H7 (cell line): ENCODE data around the gene CRELD1. TPM values are rescaled to one million over a fixed set of nuclear protein-coding genes. Genes with fewer than 3 reads are reported as not detected.
"Not testable (repeated sequence)": the region's sequence is repeated elsewhere in the genome, so short reads cannot be mapped to it uniquely, and the experiment has no call there.

Source experiments
- DNase-seq: peaks from one replicate; pipeline ENCODE4 v3.0.0; 2012
- H3K27me3 ChIP-seq: 2 replicates; pipeline ENCODE4 v1.6.0; 2011; ENCODE audit warnings: mild to moderate bottlenecking, low read length; ENCODE audit not compliant: control insufficient read depth, insufficient read depth
- H3K36me3 ChIP-seq: replicated peaks from 2 replicates; pipeline ENCODE4 v1.5.1; 2011; ENCODE audit warnings: low read length; ENCODE audit not compliant: control insufficient read depth, insufficient read depth
- H3K4me3 ChIP-seq: 2 replicates; pipeline ENCODE4 v1.5.1; 2011; ENCODE audit warnings: low read depth, mild to moderate bottlenecking, control low read depth, low read length, moderate library complexity; ENCODE audit not compliant: insufficient read depth
- total RNA-seq: library from RNA; depleted of rRNA; stranded (reverse); fragments of >200 nt; shearing (Covaris generic); gene quantifications from 2 replicates; pipeline ENCODE4 v1.2.3, GENCODE V29; 2014; rRNA removed

The CRELD1 gene
- total RNA-seq = 22.2 and 30.2 TPM in 2 replicates

DNA sequence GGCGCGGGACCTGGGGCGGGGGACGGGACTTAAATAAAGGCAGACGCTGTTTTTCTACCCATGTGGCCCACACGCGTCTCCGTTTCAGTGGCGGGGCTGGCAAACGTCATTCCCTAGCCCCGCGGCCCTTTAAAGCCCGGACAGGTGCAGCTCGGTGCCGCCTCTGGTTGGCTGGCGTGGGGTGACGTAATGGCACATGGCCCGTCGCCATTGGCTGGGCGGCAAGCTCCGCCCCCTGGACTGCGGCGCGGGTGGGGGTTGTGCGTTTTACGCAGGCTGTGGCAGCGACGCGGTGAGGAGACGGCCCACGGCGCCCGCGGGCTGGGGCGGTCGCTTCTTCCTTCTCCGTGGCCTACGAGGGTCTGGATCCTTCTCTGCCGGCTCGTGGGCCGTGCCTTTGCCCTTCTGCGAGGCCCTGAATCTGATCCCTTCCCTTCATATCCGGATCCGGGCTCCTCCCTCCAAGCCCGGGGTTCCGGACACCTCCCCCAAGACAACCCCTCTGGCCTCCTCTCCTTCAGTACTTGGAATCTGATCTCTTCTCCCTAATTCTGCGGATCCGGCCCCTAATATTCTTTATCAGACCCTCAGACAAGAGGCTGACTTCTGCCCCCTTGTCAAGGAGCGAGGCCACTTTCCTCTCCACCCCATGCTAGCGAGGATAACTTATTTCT, at the start of gene CRELD1:
TSS of gene CRELD1 (plus strand) at position 274 of the 674 bp plus-strand sequence. CDS start 605 bp downstream, outside the sequence.
- Histone ChIP-seq H3K4me3 (peak within 1 kb of the TSS; percentile 89), H3K27me3 (no peaks in the 10 kb centered on the region; the same call in 1 of the 2 replicates), H3K36me3 (no peaks in the 10 kb centered on the region)
- peak; percentile 98 for DNase-seq

DNA sequence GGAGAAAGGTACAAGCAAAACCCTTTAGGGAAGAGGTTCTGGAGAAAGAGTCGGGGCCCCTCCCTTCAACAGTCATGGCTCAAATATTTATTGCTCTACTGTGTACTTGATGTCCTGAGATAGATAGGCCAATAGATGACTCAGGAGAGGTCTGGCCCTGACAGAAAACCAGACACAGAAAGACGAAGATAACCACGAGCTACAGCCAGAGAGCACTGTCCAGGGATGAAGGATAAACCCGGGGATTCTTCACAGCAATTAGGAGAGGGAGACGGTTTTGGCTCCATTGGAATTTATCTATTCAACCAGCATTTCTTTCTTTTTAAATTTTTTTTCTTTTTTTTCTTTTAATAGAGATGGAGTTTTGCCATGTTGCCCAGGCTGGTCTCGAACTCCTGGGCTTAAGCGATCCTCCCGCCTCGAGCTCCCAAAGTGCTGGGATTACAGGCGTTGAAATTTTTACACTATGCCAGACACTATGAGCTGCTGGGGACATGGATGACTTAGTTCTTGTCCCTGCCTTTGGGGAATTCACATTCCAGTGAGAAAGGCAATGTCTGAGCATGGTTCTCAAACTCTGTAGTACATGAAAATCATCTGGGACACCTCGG, 49.0 kb upstream of the CRELD1 start:
- no peak overlapping the region for H3K4me3 ChIP-seq
- H3K27me3 ChIP-seq = no peaks in the 10 kb centered on the region
- DNase-seq = no peak
- no peaks in the 10 kb centered on the region for H3K36me3 ChIP-seq

DNA sequence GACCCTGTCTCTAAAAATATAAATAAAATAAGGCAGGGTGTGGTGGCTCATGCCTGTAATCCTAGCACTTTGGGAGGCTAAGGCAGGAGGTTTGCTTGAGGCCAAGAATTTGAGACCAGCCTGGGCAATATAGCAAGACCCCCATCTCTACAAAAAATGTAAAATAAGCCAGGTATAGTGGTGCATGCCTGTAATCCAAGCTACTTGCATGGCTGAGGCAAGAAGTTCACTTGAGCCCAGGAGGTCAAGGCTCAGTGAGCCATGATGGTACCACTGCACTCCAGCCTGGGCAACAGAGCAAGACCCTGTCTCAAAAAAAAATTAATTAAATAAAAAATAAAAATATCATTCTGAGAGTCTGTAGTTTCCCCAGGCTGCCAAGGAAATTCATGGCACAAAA, 47.3 kb upstream of the CRELD1 start:
- Histone ChIP-seq H3K27me3 (no peaks in the 10 kb centered on the region), H3K4me3 (no peak overlapping the region)

GRCh38 chr3:9887480-9887879, 46.2 kb upstream of the CRELD1 start:
- DNase-seq = no peak
- Histone ChIP-seq H3K27me3 (no peaks in the 10 kb centered on the region), H3K4me3 (no peak overlapping the region), H3K36me3 (peaks cover 2% of the 10 kb centered on the region; the same call in 1 of the 2 replicates)

More for the DNA sequence above, 47.3 kb upstream of the CRELD1 start:
- no peaks in the 10 kb centered on the region for H3K36me3 ChIP-seq
- no peak for DNase-seq

DNA sequence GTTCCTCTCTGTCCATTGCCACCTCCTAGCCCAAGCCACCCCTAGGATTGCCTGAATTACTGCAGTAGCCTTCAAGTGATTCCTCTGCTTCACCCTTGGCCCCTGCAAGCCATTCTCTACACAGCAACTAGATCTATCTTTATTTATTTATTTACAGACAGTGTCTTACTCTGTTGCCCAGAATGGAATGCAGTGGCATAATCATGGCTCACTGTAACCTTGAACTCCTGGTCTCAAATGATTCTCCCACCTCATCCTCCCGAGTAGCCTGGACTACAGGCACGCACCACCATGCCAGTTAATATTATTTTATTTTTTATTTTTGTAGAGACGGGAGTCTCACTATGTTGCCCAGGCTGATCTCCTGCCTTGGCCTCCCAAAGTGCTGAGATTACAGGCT, 45.1 kb upstream of the CRELD1 start:
- Histone ChIP-seq H3K36me3 (peaks cover 8% of the 10 kb centered on the region), H3K4me3 (no peak overlapping the region), H3K27me3 (no peaks in the 10 kb centered on the region)
- no peak for DNase-seq

DNA sequence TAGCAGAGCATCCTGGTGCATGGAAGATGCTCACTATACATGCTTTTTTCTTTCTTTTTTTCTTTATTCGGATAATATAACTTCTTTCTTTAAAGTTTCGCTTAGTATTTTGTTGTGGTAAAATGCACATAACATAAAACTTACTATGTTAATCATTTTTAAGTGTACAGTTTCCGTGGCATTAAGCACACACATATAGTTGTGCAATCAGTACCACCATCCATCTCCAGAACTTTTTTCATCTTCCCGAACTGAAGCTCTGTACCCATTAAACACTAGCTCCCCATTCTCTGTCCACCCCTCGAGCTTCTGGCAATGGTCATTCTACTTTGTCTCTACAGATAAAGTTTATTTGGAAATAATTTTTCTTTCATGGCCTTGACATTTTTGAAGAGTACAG, 44.2 kb upstream of the CRELD1 start:
- H3K4me3 ChIP-seq = no peak overlapping the region
- H3K36me3 ChIP-seq = peaks cover 8% of the 10 kb centered on the region
- no peak for DNase-seq
- no peaks in the 10 kb centered on the region for H3K27me3 ChIP-seq

- Histone ChIP-seq H3K27me3 (no peaks in the 10 kb centered on the region), H3K36me3 (peaks cover 8% of the 10 kb centered on the region), H3K4me3 (peak within 1 kb of the TSS; percentile 100)
- DNase-seq = peak; percentile 98
These were observed 43.2 kb upstream of the CRELD1 start, which contains the start of gene JAGN1 for GRCh38 chr3:9890249-9891071. JAGN1 (plus strand) TSS chr3:9890610; CDS start chr3:9890723, 113 bp downstream.

DNA sequence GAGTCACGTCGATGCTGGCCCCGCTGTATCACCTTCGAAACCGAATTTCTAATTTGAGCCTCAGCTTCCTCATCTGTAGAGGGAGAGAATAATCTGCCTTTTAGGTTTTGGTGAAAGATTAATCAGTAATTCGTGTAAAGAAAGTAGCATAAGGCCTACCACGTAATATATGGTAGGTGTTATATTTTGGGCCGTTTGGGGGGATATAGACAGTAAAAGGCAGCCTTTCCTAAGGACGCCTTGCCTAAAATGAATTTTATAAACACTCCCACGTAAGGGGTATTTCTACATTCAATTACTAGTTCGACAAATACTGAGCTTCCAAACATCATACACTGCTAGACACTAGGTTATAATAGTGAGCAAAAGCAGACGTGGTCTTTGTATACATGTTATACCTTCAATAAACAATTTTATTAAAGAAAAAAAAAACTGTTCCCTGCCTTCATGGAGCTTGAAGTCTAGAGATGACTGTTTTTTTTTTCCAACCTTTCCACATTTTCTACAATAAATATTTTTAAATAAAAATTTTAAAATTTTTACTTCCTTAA, 42.5 kb upstream of the CRELD1 start:
- Histone ChIP-seq H3K4me3 (peak overlapping the region; percentile 100), H3K27me3 (no peaks in the 10 kb centered on the region), H3K36me3 (peaks cover 8% of the 10 kb centered on the region)
- DNase-seq = no peak

GRCh38 chr3:9893739-9894138, 39.9 kb upstream of the CRELD1 start:
- DNase-seq = no peak
- Histone ChIP-seq H3K27me3 (no peaks in the 10 kb centered on the region), H3K4me3 (no peak overlapping the region), H3K36me3 (peaks cover 8% of the 10 kb centered on the region)

DNA sequence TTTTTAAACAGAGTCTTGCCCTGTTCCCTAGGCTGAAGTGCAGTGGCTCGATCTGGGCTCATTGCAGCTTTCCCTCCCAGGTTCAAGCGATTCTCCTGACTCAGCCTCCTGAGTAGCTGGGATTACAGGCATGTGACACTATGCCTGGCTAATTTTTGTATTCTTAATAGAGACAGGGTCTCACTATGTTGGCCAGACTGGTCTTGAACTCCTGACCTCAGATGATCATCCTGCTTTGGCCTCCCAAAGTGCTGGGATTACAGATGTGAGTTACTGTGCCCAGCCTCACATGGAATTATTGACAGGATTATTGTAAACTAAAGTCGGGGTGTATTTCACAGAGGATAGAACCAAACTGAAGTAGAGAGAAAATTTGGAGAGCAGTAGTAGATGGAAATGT, 37.9 kb upstream of the CRELD1 start:
- H3K4me3 ChIP-seq, DNase-seq, H3K36me3 ChIP-seq, H3K27me3 ChIP-seq: not testable (repeated sequence)

- not testable (repeated sequence) for H3K4me3 ChIP-seq, DNase-seq, H3K36me3 ChIP-seq, H3K27me3 ChIP-seq
These were observed 36.8 kb upstream of the CRELD1 start for GRCh38 chr3:9896755-9897407.

DNA sequence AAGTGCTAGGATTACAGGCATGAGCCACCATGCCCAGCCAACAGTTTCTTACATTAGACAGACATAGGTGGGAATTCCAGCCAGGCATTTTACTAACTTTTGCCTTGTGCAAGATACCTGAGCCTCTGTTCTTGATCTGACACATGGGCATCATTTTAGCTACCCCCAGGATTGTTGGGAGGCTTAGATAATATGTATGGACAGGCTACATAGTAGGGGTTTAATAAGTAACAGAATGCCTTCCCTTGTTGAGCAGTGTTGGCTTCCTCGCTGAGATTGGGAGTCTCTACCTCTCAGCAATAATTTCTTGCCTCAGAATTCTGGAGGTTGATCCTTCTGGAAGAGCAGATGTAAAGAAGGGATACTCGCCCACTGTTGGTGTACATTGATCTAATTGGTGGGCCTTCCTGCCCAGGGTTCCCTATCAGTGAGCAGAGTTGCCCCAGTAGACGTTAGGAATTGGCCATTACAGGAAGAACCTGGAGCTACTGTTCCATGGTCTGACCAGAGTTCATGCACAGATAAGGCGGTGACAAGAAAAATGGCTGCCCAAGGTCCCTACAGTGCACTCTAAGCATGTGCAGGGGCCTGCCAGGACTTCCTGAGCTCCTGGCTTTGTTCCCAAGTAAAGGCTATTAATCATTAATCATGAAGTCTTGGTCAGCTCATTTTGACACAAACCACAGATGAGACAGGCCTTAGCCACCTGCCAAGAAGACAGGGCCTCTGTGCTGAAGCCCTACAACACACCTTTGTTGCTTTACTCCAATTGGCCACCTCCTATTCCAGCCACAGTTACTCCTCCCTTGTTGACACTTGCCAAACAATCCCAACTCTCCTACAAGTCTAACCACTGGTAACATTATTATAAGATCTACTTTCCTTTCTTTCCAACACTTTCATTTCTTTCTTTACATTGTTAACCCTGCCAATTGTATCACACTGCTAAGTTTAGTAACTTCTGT, 35.9 kb upstream of the CRELD1 start:
- no peak overlapping the region for H3K4me3 ChIP-seq
- DNase-seq = no peak
- no peaks in the 10 kb centered on the region for H3K27me3 ChIP-seq
- H3K36me3 ChIP-seq = peaks cover 6% of the 10 kb centered on the region

- no peak overlapping the region for H3K4me3 ChIP-seq
- DNase-seq = no peak
- no peaks in the 10 kb centered on the region for H3K36me3 ChIP-seq
- no peaks in the 10 kb centered on the region for H3K27me3 ChIP-seq
These were observed 35.0 kb upstream of the CRELD1 start for GRCh38 chr3:9898467-9899241.
